Right lobe of liver (tissue), 4 donors: ENCODE results near the gene FBXO10.

Experiments
- CTCF ChIP-seq, 4 donors: fragments of 200-600 bp in 3 of 4; fragments of 450-650 bp in 1 of 4; IDR thresholded peaks; one replicate each; pipeline versions ENCODE4 v1.5.1 to v1.8.0; 2016 to 2022; ENCODE audit warnings: antibody characterized with exemption in 4 of 4, mild to moderate bottlenecking in 2 of 4
- POLR2A ChIP-seq: fragments of 450-650 bp; IDR thresholded peaks from one replicate; pipeline ENCODE4 v1.6.1; 2017; ENCODE audit warnings: antibody characterized with exemption, mild to moderate bottlenecking
- donor health status: DM: no; HTN: no; CAD: no.
- donor health status: DM: no; HTN: no; CAD: no.
- donor health status: DM: no; HTN: yes; CAD: no.

DNA sequence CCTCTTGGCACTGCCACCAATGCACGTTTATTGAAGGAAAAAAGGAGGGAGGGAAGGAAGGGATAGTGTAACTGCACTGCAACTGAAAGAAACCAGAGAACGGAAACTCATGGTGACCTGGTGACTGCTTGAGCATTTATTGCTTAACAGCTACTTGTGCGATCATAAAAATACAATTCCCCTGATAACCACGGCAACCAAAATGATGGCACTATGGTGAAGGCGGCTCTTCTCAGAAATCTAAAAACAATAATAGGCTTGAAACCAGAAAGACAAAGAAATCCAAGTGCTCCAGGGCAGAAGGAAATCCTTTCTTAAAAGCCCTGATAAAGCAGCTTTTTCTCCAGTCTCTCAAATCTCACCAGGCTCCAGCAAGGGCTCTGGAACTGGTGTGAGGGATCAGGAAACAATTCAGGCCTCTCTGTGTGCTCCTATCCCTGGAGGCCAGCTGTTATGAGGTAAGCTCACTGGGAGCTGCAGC is 1.9 kb downstream of the FBXO10 start:
- no peak for TF ChIP-seq CTCF (IDR thresholded peaks at IDR 0.05)
- no peak for TF ChIP-seq POLR2A
